HG03196 (cell line): ENCODE measurements around the gene SBK2.
"Not testable (repeated sequence)": the region's sequence is repeated elsewhere in the genome, so short reads cannot be mapped to it uniquely, and the experiment has no call there.

Experiments used
- ATAC-seq: cut with Tn5 transposase; IDR thresholded peaks from one replicate; pipeline ENCODE4 v1.9.1; 2021; ENCODE audit not compliant: unreplicated experiment

Gene SBK2

GRCh38 chr19:55536951-55537740 lies at the start of gene SBK2:
SBK2 (minus strand) TSS chr19:55537133; CDS start chr19:55536294, 839 bp downstream.
- ATAC-seq: no peak

- ATAC-seq: no peak
These were observed 48.9 kb upstream of the SBK2 start for GRCh38 chr19:55585658-55586339.

- ATAC-seq: no peak
These were observed 47.9 kb upstream of the SBK2 start for GRCh38 chr19:55584871-55585270.

- not testable (repeated sequence) for ATAC-seq
These were observed 47.0 kb upstream of the SBK2 start for GRCh38 chr19:55583897-55584296.

GRCh38 chr19:55582284-55582683 lies 45.4 kb upstream of the SBK2 start:
- not testable (repeated sequence) for ATAC-seq

- ATAC-seq: no peak
These were observed 44.9 kb upstream of the SBK2 start for GRCh38 chr19:55581823-55582223.

- no peak for ATAC-seq
These were observed 44.4 kb upstream of the SBK2 start for GRCh38 chr19:55581145-55581822.

- ATAC-seq: no peak
These were observed 43.8 kb upstream of the SBK2 start, which contains the start of gene ZNF579 for GRCh38 chr19:55580628-55581144. ZNF579 (minus strand) TSS chr19:55580848; CDS start chr19:55579639, 1,209 bp downstream.

- ATAC-seq: no peak
These were observed 43.1 kb upstream of the SBK2 start for GRCh38 chr19:55579766-55580621.

GRCh38 chr19:55578761-55579747 lies 42.1 kb upstream of the SBK2 start:
- no peak for ATAC-seq

- no peak for ATAC-seq
These were observed 41.3 kb upstream of the SBK2 start for GRCh38 chr19:55578031-55578760.

- no peak for ATAC-seq
These were observed 39.8 kb upstream of the SBK2 start for GRCh38 chr19:55576746-55577145.

GRCh38 chr19:55573929-55574328 lies 37.0 kb upstream of the SBK2 start:
- not testable (repeated sequence) for ATAC-seq

- not testable (repeated sequence) for ATAC-seq
These were observed 32.5 kb upstream of the SBK2 start for GRCh38 chr19:55569477-55569876.

GRCh38 chr19:55567708-55568328 lies 30.9 kb upstream of the SBK2 start:
- no peak for ATAC-seq

- ATAC-seq: no peak
These were observed 29.9 kb upstream of the SBK2 start for GRCh38 chr19:55566823-55567222.

GRCh38 chr19:55563261-55563690 lies 26.3 kb upstream of the SBK2 start:
- ATAC-seq: no peak

GRCh38 chr19:55559684-55560083 lies 22.8 kb upstream of the SBK2 start:
- no peak for ATAC-seq
